Epithelial cell of prostate (primary cell): ENCODE measurements around the gene EMP1.
"Not testable (repeated sequence)": the region's sequence is repeated elsewhere in the genome, so short reads cannot be mapped to it uniquely, and the experiment has no call there.

Experiments used
- DNase-seq: peaks from one replicate; pipeline ENCODE4 v3.0.0-alpha.2; 2011; ENCODE audit warnings: low read depth, low spot score
- H3K27ac ChIP-seq: fragments of 450-650 bp; 2 replicates; pipeline ENCODE4 v1.5.1; 2017; ENCODE audit warnings: mild to moderate bottlenecking

The EMP1 gene

DNA sequence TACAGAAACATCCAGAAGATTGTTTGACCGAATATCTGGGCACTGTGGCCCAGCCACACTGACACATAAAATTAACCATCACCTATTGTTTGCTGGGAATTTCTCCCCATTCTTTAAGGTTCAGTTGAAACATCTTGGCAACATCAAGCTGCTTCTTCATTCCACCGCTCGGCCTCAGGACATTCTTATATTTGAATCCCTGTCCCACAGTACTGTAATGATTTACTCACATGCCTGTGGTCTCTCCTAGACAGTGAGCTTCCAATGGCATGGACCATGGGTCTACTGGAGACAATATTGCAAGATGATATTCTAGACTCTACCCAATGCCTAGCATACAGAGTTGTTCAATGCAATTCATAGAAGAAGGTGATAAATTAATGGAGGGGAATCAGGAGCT, 56.1 kb downstream of the EMP1 start:
- no peak for DNase-seq
- no peak overlapping the region for H3K27ac ChIP-seq

- DNase-seq, result no peak
- H3K27ac ChIP-seq, result no peak overlapping the region
Observed at GRCh38 chr12:13253966-13254760, 57.6 kb downstream of the EMP1 start.

DNA sequence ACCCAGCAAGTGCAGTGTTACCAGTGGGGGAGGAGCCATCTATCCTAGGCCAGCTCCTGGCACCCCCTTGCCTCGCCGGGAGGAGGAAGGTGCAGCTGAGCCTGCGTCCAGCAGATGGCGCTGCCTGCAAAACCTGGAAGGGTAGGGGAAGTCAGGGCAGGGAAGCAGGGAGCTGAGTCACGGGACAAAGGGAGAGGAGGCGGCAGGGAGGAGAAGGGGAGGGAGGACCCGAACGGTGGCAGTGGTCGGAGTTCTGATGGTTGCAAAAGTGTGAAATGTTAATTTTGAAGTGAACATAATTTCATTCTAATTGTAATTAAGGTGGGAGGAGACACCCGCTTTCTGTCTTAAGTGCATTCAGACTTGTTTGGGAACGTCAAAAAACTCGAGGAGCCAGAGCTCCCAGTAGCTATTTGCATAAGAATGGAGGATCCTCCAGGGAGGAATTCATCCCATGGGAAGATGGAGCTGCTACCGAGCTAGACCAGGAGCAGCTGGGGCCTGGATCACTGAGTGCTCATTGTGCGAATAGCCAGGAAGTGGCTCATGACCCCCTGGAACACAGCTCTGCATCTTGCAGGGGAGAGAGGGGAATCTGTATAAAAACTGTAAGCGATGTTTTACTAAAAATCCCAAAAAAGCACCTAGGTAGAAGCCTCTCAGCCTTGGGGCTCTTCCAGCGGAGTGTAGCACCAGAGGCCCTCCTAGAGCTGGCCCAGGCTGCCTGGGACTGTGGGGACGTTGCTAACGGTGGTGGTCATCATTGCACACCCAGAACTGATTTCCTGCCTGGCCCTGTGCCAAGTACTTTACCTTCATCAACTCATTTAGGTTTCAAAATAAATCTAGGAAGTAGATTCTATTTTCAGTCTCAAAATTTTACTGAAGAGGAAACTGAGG, 59.5 kb downstream of the EMP1 start:
- H3K27ac ChIP-seq, result no peak overlapping the region
- peak; percentile 70 for DNase-seq

- no peak for DNase-seq
- H3K27ac ChIP-seq, result no peak overlapping the region
Observed at GRCh38 chr12:13256692-13257045, 60.1 kb downstream of the EMP1 start.

GRCh38 chr12:13257356-13257875, 60.9 kb downstream of the EMP1 start:
- DNase-seq, result no peak
- no peak overlapping the region for H3K27ac ChIP-seq

- no peak overlapping the region for H3K27ac ChIP-seq
Observed at GRCh38 chr12:13258197-13258596, 61.7 kb downstream of the EMP1 start.

GRCh38 chr12:13258717-13259119, 62.2 kb downstream of the EMP1 start:
- H3K27ac ChIP-seq, result no peak overlapping the region
- DNase-seq, result no peak

More at GRCh38 chr12:13258197-13258596, 61.7 kb downstream of the EMP1 start:
- DNase-seq, result no peak

DNA sequence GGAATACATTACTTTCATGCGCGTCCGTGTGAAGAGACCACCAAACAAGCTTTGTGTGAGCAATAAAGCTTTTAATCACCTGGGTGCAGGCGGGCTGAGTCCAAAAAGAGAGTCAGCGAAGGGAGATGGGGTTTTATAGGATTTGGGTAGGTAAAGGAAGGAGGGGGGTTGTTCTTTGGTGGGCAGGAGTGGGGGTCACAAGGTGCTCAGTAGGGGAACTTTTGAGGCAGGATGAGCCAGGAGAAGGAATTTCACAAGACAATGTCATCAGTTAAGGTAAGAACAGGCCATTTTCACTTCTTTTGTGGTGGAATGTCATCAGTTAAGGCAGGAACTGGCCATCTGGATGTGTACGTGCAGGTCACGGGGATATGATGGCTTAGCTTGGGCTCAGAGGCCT, 63.1 kb downstream of the EMP1 start:
- DNase-seq, H3K27ac ChIP-seq: not testable (repeated sequence)

DNA sequence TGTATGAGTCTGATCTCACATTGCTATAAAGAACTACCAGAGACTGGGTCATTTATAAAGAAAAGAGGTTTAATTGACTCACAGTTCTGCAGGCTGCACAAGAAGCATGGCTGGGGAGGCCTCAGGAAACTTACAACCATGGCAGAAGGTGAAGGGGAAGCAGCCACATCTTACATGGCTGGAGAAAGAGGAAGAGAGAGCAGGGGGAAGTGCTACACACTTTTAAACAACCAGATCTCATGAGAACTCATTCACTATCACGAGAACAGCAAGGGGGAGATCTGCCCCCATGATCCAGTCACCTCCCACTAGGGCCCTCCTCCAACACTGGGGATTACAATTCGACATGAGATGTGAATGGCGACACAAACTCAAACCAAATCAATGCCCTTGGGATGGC, 71.3 kb downstream of the EMP1 start:
- H3K27ac ChIP-seq, DNase-seq: not testable (repeated sequence)

DNA sequence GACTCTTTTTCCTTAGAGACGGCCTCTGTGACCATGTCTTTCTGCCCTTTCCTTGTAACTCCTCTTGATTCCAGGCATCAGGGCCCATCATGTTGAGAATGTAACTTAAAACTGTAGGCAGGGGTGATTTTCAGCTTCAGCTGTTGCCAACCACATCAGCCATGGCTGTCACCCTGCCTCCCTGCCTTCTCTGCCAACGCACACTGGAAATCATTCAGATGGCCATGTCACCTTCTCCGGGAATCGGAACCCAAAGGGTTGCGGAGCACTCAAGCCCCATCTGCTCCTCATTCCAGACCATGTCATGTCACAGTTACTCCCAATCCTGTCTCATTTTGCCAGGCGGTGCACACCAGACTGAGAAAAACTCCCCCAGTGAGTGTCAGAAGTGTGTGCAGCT, 72.1 kb downstream of the EMP1 start:
- H3K27ac ChIP-seq, result no peak overlapping the region

More for the DNA sequence above, 72.1 kb downstream of the EMP1 start:
- no peak for DNase-seq
